GM19023 (cell line): ENCODE results near the gene TMCC1.
"Not testable (repeated sequence)": the region's sequence is repeated elsewhere in the genome, so short reads cannot be mapped to it uniquely, and the experiment has no call there.

Experiments used
- ATAC-seq: cut with Tn5 transposase; IDR thresholded peaks from one replicate; pipeline ENCODE4 v1.9.1; 2021; ENCODE audit warnings: mild to moderate bottlenecking, moderate library complexity; ENCODE audit not compliant: unreplicated experiment

The TMCC1 gene

DNA sequence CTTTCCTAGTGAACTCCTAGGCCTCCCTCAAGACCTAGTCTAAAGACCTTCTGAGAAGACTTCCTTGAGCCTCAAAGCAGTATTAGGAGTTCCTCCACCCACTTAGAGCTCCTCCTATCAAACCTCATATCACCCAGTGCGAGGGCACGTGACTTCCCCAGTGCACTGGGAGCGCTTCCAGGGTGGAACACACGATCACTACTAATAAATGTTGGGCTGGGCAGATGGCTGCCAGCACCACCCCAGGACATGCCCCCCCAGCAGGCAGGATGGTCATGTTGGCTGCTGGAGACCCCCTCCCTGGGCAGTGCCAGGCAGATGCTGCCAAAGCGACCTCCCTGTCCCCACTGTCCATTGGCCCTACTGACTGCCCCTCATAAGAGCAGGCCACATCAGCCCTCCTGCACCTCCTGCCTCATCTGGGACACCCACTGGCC is 278.6 kb downstream of the TMCC1 start:
- no peak for ATAC-seq

DNA sequence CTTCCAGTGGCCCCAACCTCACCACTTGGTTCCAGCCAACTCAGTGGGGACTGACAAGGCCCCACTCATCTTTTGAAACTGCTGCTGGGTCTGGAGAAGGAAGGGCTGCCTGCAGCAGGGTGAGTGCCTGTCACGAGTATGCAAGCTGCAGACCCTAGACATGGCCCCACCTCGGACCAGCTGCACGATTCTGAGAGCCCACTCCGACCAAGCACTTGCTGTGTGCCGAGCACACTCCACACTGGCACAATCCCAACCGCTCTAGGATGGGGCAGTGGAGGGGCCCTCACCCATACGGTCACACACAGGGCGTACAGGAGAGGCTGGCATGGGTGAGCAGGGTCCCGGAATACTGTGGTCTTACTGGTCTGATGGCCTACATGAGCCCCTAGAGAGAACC is 279.1 kb downstream of the TMCC1 start:
- no peak for ATAC-seq

DNA sequence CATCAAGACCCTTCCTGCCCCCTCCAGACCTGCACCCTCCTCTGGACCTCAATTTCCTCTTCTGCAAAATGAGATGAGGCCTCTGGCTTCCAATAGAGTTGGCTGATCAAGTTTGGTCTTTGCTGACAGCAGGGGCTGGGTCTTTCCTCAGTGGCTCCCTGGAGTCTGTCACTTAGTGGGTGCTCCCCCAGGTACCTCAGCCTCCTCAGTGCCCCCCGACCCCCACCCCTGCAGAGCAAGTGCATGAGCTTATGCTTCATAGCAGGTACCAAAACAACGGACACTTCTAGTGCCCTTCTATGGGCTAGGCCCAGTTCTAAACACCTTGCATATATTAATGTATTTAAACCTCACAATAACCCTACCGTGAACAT is 280.2 kb downstream of the TMCC1 start:
- ATAC-seq = no peak

DNA sequence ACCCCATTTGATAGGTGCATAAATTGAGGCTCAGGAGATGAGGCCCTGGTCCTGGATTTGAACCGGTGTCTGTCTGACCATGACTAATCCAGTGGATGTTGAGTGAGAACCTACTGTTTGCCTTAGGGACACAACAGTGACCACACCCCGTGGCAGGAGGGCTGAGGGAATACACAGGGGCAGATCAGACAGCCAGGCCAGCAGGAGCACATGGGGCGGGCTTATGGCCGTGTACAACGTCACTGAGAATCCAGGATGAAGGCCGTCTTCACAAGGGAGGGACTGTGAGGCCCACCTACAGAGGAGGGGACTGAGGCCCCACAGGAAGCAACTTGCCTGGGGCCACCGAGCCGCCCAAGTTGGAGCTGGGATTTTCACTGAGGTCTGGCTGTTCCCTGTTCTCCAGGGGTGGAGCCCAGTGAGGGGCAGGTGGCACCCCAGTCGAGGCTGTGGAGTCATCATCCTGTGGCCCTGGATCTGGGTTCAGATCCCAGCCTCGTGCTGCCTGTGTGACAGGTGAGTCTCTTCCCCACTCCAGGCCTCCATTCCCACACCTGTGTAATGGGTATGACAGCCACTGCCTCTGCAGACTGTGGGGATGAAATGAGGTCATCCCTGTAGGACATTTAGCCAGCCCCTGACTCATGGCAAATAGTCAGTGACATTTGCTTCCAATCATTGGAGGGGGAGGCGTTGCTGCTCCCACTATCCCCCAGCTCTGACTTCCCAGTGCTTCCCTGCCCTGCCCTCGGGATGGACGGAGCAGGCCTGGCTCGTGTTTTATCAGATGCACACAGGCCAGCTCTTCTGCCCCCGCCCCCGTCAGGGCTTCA is 280.8 kb downstream of the TMCC1 start:
- no peak for ATAC-seq

DNA sequence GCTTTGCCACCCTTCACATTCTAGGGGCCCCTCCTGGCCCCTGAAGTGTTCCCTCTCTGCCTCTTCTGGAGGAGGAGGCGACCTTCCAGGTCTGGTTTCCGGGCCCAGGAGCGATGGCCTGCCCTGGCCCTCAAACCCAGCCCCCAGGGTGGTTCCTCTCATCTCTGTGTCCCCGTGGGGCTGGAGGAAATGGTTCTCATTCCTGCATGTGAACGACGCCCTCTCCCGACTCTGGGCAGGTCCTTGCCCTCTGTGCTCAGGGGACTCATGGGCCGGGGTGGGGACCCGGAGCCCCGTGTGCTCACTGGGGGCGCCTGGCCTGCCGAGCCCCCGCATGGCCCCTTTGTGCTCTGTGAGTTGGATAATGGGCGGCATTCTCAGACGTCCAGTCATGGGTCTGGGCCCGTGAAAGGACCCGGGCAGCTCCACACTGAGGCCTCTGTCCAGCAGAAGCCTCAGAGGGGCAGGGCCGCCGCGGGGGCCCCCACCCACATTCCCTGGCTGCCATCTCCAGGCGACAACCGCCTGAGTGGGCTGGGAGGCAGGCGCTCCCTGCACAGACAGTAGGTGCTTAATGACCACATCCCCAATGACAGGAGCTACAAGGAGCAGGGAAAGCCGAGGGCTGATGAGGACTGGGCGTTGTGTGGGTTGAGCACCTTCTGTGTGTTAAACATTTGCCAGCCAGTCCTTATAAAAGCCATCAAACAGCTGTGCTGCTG is 281.5 kb downstream of the TMCC1 start:
- no peak for ATAC-seq

DNA sequence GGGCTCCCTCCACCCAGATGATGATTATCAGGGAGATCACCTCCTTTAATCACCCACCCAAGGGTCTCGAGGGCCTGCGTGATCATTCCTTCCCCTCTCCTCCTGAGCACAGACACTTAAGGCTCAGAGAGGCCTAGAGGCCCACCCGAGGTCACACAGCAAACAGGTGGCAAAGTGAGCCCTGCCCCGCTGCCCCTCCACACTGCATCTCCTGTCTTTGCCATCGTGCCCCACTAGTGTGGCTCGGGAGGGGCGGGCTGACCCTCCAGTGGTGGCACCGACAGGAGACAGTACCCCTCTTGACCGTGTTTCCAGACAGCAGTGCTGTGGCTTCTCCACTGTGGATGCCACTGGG is 282.1 kb downstream of the TMCC1 start:
- ATAC-seq = no peak

DNA sequence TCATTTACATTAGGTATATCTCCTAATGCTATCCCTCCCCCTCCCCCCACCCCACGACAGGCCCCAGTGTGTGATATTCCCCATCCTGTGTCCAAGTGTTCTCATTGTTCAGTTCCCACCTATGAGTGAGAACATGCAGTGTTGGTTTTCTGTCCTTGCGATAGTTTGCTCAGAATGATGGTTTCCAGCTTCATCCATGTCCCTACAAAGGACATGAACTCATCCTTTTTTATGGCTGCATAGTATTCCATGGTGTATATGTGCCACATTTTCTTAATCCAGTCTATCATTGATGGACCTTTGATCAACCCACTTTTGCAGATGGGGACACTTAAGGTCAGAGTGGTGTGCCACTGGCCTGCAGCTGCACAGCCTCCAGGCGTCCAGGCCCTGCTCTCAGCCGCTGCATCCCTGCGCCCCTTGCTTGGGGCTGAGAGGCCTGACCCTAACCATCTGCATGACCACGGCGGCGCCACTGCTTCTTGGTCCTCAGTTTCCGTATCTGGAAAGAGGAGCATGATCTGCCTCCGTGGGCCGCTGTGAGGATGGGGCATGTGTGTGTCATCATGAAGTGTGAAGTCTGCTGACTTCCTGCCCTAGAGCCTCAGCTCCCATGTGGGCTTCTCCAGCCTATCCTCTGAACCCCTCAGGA is 282.6 kb downstream of the TMCC1 start:
- ATAC-seq = not testable (repeated sequence)

DNA sequence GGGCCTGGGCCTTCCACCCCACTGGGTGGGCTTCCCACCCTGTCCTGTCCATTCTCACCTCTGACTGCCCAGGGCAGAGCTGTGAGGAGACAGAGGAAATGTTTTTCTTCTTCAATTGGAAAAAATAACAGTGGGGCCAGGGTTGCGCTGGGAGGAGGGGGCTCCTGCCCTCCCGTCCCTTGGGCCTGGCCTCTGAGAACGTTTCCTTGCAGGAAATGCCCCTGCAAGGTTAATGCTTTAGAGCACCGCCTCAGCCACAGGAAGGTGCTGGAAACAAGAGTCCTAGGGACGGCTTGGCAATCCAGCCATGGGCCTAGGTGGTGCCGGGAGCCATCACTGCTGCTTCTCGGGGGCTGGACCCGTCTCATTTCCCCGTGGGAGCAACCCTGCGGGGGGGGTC is 283.2 kb downstream of the TMCC1 start:
- no peak for ATAC-seq

DNA sequence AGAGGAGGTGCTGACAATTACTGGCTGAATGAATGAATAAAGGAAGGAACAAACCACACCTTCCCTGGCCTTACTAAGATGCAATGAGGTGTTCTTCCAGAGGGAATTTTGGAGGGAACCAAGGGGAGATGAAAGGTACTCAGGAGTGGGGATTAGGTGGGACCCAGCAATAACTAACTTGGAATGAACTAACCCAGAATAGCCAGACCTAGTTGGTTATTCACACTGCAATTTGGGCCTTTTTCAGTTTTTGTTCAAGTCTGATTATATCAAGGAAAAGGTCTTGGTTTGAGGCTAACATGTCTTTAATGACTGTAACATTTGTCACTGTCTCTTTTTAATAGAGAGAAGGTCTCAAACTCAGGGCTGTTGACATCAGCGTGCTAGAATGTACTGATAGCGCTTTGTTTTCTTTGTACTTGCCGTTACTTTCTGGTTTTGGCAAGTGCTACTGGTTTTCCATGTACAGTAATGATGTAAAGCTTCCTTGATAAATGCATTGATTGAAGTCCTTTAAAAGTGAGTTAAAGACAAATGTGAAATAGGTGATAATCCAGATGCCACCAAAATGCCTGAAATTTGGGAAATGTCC is 283.8 kb downstream of the TMCC1 start:
- no peak for ATAC-seq

DNA sequence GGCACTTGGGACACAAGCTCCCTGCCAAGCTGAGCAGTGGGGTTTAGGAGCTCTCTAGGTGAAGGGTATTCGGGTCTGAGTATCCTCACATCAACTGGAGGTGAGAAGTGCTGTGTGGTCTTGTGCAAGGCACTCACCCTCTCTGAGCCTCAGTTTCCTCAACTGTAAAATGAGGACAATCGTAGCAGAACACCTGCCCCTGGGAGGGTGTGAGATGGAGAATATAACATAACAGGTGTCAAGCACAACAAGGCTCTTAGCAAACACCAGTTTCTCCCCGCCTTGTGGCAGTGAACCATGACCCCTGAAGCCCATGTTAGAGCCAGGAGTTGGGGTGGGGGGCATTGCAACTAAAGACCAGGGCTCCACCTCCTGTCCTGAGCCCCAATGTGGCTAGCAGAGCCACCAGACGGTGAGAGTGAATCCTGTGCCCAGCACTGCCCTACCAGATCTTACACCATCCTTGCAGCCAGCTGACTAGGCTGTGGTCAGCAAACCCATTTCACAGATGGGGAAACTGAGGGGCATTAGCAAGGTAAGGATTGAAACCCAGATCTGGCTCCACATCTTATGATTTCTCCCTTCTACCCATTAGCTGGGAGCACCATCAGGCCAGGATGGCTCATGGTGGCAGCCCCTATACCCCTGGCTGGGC is 284.4 kb downstream of the TMCC1 start:
- ATAC-seq = no peak

DNA sequence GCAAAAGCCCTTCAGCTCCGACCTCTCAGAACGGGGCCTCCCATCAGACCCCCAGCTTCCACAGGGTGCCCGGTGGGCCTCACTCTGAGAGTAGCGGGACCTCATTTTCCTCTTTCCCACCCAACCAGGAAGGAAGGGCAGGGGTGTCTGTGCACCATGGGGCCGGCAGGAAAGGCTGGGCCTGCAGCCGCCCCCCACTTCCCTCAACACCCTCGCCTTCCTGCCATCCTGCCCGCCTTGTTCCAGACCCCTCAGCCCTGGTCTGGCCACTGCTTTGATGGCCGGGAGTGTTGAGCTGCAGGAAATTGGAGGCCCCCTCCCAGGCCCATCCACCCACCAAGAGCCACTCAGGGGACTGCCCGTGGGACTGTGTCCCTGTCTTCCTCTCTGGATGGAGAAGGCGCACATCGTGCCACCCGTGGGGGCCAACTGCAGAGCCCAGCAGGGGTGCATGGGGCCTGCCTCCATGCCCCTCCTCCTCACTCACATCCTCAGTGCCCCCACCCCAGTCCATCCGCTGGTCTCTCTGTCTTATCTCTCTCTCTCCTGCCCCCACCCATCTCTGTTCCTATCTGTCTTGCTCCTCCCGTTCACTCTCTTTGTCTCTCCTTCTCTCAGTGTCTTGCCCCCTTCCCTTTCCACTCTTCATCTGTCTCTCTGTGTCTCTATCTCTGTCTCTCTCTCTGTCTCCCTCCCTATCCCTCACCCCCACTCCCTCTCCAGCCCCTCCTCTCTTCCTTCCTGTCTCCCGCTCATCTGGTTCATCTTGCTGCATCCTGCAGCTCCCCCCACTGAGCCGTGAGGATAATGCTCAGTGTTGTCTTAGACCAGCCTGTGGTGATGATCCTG is 285.2 kb downstream of the TMCC1 start:
- ATAC-seq = no peak

DNA sequence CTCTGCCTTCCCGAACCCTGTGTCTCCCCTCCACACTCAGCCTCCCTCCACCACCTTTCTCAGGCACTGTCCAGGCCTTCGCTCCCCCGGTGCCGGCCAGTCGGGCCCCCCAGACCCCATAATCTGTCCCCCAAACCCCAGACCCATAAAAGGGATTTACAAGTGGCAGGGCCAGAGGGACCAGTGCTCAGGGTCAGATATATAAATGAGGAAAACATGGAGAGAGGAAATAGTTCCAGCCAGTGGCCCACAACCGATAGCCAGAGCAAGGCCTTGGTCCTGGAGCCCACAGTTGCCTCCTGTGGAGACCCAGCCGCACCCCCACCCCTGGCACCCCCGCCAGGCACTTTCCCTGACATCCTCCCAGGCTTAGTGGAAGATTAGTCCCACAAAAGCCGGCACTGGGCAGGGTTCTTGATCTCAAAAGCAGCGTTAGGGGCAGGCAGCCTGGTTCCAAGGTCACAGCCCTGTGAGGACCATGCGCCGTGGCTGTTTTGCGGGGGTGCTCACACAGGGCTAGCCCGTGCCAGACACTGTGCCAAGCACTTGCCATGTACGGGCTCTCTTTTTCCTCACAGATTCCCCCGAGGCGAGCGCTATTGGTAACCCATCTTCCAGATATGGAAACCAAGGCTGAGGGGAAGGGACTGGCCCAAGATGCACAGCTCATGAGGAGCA is 286.0 kb downstream of the TMCC1 start:
- ATAC-seq = no peak

DNA sequence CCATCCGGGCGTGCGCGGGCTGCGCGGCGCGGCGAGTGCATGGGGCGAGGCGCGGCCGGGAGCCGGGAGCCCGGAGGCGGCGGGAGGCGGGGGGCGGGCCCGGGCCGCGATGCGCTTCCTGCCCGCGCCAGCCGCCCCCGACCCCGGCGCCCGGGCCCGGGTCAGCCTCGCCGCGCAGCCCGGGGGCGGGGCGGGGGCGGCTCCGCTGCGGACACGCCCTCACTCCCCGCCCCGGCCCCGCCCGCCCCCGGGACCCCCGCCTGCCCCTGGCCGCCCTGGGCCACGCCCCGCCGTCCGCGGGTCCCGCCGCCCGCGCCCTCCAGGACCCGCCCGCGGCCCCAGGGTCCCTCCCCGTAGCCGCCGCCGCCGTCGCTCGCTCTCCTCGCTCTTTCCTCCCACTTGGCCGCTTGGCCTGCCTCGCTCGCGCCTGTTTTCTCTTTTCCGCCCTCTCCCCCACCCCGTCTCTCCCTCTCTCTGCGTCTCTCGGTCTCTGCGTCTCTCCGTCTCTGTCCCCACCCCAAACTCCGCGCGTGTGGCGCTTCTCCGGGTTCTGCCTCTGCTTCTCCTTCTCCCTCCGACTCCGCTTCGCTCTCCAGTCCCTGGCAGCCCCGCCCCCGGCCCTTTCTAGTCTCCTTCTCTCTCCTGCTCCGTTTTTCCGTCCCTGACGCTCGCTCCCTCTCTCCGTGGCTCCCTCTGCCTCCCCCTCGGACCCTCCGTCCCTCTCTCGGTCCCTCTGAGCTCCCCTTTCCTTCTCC is 286.7 kb downstream of the TMCC1 start, which contains the start of gene PLXND1:
TSS of gene PLXND1 (minus strand) at position 41 of the 755 bp plus-strand sequence. CDS start at position 4, 37 bp downstream.
- no peak for ATAC-seq

DNA sequence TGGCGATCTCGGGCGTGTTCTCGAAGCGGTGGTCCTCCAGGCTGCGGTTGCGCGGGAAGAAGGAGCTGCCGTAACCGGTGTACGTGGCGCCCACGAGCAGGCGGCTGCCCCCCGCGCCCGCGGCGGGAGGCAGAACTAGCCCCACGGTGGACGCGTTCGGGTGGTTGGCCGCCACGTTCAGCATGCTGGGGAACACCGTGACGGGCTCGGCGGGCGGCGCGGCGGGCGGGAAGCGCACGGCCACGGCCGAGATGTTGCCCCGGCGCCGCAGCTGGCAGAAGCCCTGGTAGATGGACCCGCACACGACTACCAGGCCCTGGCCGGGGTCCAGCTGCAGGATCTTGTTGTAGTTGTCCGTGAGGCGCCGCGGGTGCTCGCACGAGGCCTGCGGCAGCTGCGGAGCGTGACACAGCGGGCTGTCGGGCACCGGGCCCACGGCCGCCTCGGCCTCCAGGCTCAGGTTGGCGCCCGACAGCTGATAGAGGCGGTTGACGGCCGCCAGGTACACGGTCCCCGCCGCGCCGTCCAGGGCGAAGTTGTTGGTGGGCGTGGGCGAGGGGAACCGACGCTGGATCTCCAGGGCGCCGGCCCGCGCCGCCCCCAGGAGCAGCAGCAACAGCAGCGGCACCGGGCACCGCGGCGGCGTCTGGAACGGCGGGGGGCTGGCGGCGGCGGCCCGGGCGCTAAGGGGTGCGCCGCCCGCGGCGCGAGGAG is 287.4 kb downstream of the TMCC1 start:
- ATAC-seq = no peak

DNA sequence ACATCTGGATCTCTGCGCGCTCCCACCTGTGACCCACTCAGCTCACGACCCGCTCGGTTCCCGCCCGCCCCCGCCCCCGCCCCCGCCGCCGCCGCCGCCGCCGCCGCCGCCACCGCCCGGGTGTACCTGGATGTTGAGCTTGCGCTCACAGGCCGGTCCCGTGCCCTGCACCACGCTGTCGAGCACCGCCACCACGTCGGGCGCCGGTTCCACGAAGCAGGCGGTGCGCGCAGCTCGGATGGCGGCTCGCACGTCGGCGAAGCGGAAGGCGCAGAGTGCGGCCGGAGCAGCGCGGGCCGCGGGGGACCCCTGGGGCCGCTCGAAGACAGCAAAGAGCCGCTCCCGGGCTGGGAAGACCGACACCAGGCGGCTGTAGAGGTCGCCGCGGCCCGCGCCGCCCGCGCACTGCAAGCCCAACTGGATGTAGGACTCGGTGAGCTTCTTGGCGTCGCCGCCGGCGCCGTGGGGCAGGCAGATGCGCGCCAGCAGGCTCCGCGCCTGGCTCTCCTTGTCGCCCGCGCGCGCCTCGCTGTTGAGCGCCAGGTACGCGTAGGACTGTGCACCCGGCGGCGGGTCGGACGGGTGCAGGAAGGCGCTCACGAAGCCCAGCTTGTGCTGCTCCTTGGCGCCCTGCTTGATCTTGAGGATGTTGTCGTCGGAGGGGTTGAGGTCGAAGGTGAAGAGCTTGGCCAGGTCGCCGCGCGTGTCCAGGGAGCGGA is 288.1 kb downstream of the TMCC1 start:
- no peak for ATAC-seq

DNA sequence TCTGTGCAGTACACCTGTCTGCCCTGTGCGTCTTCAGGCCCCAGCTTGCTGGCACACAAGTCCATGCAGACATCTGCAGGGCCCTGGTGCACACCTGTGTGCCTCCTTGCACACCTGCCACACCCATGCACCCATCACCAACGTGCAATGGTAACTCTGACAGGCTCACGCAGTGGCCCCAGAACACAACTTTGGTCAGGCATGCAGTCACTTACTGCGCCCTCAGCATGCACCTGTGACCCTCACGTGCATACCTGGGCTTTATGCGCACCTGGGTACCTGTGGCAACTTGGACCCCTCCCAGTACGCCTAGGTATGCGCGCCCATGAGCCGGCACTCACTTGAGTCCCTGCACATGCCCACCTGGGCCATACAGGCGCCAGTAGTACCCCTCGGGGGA is 288.7 kb downstream of the TMCC1 start:
- ATAC-seq = no peak

DNA sequence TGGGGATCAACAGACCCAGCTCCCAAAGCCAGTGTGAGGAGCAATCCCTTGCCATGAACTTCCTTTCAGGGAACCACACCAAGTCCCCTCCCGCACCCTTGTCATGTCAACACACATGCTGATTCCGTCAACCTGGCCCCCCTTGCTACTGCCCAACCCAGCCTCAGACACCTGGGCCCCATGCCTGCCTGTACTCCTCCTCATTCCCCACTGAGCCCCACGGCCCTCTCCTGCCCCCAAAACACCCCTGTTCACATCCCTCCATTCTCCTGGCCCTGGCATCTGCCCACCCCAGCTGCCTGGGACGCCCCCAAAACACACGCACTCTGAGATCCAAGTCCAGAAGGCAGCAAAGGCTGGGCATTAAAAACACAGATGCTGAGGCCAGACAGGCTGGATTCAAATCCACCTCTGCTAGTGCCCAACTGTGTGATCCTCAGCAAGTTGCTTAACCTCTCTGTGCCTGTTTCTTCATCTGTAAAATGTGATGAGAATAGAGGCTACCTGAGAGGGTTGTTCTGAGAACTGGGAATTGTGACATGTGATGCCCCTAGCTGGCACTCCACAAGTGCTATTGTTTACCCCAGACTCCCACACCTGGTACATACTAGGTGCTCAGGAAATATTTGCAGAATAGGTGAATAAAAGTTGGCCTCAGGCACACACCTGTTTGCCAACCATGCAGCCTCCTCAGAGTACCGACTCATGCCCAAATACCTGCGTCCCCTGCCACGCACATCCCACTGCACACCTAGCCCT is 289.3 kb downstream of the TMCC1 start:
- no peak for ATAC-seq
